HG02571 (cell line): ENCODE measurements around the gene KL.
A peak's percentile ranks its signal among the peaks of the same experiment; 100 is the strongest.

Experiments used
- ATAC-seq: cut with Tn5 transposase; IDR thresholded peaks from one replicate; pipeline ENCODE4 v1.9.1; 2021; ENCODE audit warnings: mild to moderate bottlenecking, moderate library complexity; ENCODE audit not compliant: unreplicated experiment

The KL gene

GRCh38 chr13:33033986-33034385 is 17.8 kb downstream of the KL start:
- peak; percentile 18 for ATAC-seq

GRCh38 chr13:33034882-33035520 is 18.8 kb downstream of the KL start:
- no peak for ATAC-seq

- ATAC-seq, result no peak
These were observed 21.4 kb downstream of the KL start for GRCh38 chr13:33037673-33038072.

- no peak for ATAC-seq
These were observed 23.9 kb downstream of the KL start for GRCh38 chr13:33040090-33040489.

- no peak for ATAC-seq
These were observed 29.8 kb downstream of the KL start for GRCh38 chr13:33045851-33046592.

GRCh38 chr13:33050161-33050560 is 33.9 kb downstream of the KL start:
- no peak for ATAC-seq

GRCh38 chr13:33051632-33052031 is 35.4 kb downstream of the KL start:
- no peak for ATAC-seq

- no peak for ATAC-seq
These were observed 36.5 kb downstream of the KL start for GRCh38 chr13:33052506-33053280.

GRCh38 chr13:33053397-33054066 is 37.3 kb downstream of the KL start:
- no peak for ATAC-seq

- no peak for ATAC-seq
These were observed 41.0 kb downstream of the KL start for GRCh38 chr13:33057019-33057780.

GRCh38 chr13:33058776-33059327 is 42.6 kb downstream of the KL start:
- no peak for ATAC-seq

GRCh38 chr13:33060815-33061214 is 44.6 kb downstream of the KL start:
- ATAC-seq, result no peak

- no peak for ATAC-seq
These were observed 50.1 kb downstream of the KL start for GRCh38 chr13:33066329-33066728.

- no peak for ATAC-seq
These were observed 53.1 kb downstream of the KL start for GRCh38 chr13:33069365-33069764.

- no peak for ATAC-seq
These were observed 54.5 kb downstream of the KL start for GRCh38 chr13:33070713-33071112.

GRCh38 chr13:33072282-33072681 is 56.1 kb downstream of the KL start:
- no peak for ATAC-seq

GRCh38 chr13:33072759-33073158 is 56.5 kb downstream of the KL start:
- ATAC-seq, result no peak

GRCh38 chr13:33073338-33073737 is 57.1 kb downstream of the KL start:
- no peak for ATAC-seq

GRCh38 chr13:33076001-33076992 is 60.1 kb downstream of the KL start:
- no peak for ATAC-seq
